ENCODE data around the gene KRTAP1-1.
"Not testable (repeated sequence)": the region's sequence is repeated elsewhere in the genome, so short reads cannot be mapped to it uniquely, and the experiment has no call there.

Gene KRTAP1-1

DNA sequence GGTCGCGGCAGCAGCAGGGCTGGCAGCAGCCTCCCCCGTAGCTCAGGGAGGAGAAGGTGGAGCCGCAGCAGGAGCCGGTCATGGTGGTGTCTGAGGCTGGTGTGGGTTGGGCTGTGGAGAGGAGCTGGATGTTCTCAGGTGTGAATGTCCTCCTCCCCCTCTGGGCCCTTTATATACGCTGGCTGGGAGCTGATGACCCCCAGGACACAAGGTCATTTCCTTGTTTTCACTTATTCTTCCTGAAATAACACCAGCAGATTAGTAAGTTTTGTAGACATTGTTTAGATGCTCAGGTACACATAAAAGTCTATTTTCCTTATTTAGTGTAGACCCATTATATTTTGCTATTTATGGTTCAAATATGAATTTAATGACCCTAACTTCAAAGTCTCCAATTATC, 13.9 kb upstream of the KRTAP1-1 start, which contains the start of gene KRTAP2-2:
KRTAP2-2 (minus strand) TSS at position 101 of the 400 bp plus-strand sequence; CDS start at position 82, 19 bp downstream.
- DNase-seq (ENCODE audit: low read depth, low spot score) = not testable (repeated sequence)

GRCh38 chr17:41054556-41054955, 13.3 kb upstream of the KRTAP1-1 start:
- DNase-seq (ENCODE audit: low read depth, low spot score) = not testable (repeated sequence)

- no peak for DNase-seq (ENCODE audit: low read depth, low spot score)
Measured at GRCh38 chr17:41054025-41054424, 12.8 kb upstream of the KRTAP1-1 start.

GRCh38 chr17:41052566-41052965, 11.3 kb upstream of the KRTAP1-1 start:
- no peak for DNase-seq (ENCODE audit: low read depth, low spot score)

- DNase-seq (ENCODE audit: low read depth, low spot score) = no peak
Measured at GRCh38 chr17:41049110-41049509, 7.9 kb upstream of the KRTAP1-1 start.

DNA sequence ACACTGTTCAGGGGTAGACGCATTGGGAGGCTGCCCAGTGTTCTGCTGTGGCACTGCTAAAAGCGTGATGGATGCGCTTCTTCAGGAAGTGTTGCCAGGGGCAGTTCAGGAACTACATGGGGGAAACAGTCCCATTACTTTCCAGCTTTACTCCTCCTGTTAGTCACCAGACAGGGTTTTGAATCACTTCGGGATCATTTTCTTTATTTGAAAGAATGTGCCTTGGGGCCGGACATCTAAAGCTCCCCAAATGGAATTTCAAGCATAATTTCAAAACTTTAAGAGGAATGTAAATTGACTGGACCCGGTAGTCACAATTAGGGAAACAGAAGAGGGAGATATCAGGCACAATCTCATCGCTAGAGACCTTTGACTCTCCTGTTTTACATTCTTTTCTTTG, 7.2 kb upstream of the KRTAP1-1 start:
- no peak for DNase-seq (ENCODE audit: low read depth, low spot score)

GRCh38 chr17:41046735-41047465, 5.7 kb upstream of the KRTAP1-1 start, which contains the start of gene KRTAP2-1:
TSS of gene KRTAP2-1 (minus strand) at chr17:41047316. CDS start at chr17:41047267, 49 bp downstream.
- DNase-seq (ENCODE audit: low read depth, low spot score) = not testable (repeated sequence)

DNA sequence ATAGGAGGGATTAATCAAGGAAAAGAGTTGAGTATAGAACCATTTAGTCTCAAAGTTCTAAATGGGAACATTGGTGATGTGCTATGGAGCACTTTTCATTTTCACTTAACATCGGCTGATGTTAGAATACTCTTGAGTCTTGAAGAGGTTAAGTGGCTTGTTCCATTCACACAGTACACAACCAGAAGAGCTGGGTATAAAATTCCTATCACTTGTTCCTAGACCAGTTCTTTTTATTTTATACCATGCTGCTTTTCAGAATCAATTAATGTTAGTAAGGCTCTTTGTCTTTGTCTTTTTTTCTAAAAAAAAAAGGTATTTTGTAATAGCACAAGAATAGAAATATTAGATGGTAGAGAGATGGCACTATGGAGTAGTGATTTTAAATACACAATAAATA, 1.7 kb upstream of the KRTAP1-1 start:
- DNase-seq (ENCODE audit: low read depth, low spot score) = no peak

GRCh38 chr17:41037853-41038350, 3.3 kb downstream of the KRTAP1-1 start:
- DNase-seq (ENCODE audit: low read depth, low spot score) = no peak

- not testable (repeated sequence) for DNase-seq (ENCODE audit: low read depth, low spot score)
Measured at GRCh38 chr17:41034346-41034935, 6.8 kb downstream of the KRTAP1-1 start, which contains the start of gene KRTAP1-3. TSS of gene KRTAP1-3 (minus strand) at chr17:41034874. CDS start at chr17:41034821, 53 bp downstream.

DNA sequence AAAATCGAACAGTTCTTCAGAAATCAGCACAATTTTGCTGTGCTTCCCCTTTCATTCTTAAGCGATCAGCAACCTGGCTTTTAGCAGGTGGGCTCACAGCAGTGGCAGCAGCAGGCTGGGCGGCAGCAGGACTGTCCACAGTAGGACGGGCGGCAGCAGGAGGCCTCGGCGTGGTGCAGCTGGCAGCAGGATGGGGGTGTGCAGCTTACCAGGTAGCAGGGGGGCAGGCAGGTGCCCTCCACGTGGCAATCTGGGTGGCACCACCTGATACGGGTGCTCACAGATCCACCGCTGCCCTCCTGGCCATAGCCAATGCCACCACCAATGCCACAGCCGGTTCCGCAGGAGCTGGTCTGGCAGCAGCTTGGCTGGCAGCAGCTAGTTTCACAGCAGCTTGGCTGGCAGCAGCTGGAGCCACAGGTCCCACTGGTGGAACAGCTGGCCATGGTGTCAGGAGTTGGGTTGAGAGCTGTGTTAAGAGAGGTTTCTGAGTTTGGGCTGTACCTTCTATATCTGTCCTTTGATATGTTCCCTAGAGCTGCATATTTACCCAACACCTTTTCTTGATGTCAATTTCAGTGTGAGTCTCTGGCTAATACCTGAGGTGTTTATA, 11.5 kb downstream of the KRTAP1-1 start, which contains the start of gene KRTAP1-4:
KRTAP1-4 (minus strand) TSS at position 563 of the 613 bp plus-strand sequence; CDS start at position 446, 117 bp downstream.
- DNase-seq (ENCODE audit: low read depth, low spot score) = no peak

DNA sequence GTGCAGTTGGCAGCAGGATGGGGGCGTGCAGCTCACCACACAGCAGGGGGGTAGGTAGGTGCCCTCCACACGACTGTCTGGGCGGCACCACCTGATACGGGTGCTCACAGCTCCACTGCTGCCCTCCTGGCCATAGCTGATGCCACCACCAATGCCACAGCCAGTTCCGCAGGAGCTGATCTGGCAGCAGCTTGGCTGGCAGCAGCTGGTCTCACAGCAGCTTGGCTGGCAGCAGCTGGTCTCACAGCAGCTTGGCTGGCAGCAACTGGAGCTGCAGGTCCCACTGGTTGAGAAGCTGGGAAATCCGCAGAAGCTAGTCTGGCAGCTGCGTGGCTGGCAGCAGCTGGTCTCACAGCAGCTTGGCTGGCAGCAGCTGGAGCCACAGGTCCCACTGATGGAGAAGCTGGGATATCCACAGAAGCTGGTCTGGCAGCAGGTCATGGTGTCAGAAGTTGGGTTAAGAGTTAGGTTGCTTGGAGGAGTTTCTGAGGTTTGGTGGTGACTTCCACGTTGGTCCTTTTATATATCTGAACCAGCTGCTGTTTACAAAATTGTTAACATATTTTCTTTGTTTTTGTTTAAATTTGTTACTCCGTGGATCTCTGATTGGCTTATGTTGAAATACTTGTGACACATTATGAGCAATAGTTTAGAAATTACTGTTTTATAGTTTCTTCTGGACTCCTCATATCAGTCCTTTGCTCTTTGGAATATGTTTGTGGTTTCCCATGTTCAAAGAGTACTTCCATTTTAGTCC, 14.4 kb downstream of the KRTAP1-1 start, which contains the start of gene KRTAP1-5:
KRTAP1-5 (minus strand) TSS at position 494 of the 757 bp plus-strand sequence; CDS start at position 441, 53 bp downstream.
- no peak for DNase-seq (ENCODE audit: low read depth, low spot score)

- no peak for DNase-seq (ENCODE audit: low read depth, low spot score)
Measured at GRCh38 chr17:41024697-41025096, 16.6 kb downstream of the KRTAP1-1 start.

GRCh38 chr17:41020336-41020735, 20.9 kb downstream of the KRTAP1-1 start:
- no peak for DNase-seq (ENCODE audit: low read depth, low spot score)

- no peak for DNase-seq (ENCODE audit: low read depth, low spot score)
Measured at GRCh38 chr17:41019415-41019814, 21.8 kb downstream of the KRTAP1-1 start.

GRCh38 chr17:41018541-41018940, 22.7 kb downstream of the KRTAP1-1 start:
- DNase-seq (ENCODE audit: low read depth, low spot score) = no peak

- no peak for DNase-seq (ENCODE audit: low read depth, low spot score)
Measured at GRCh38 chr17:41016578-41017215, 24.6 kb downstream of the KRTAP1-1 start.

- DNase-seq (ENCODE audit: low read depth, low spot score) = no peak
Measured at GRCh38 chr17:41015454-41015853, 25.8 kb downstream of the KRTAP1-1 start.

DNA sequence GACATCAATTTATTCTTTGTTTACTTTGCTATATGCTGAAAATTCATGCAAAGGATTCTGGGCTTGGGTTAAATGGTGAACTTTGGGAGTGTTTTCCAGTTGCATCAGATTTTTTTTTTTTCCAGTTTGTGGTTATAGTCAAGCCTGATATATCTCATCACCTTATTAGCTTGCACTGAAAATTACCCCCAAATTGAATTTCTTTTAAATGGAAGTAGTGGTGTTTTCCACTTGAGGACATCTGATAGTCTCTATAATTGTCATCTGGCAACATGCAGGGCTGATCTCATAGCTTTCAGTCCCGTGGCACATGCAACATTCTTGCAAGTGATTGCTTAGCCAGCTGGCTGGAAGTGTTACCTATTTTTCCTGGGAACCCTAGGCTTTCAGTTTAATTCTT, 27.6 kb downstream of the KRTAP1-1 start:
- no peak for DNase-seq (ENCODE audit: low read depth, low spot score)

DNA sequence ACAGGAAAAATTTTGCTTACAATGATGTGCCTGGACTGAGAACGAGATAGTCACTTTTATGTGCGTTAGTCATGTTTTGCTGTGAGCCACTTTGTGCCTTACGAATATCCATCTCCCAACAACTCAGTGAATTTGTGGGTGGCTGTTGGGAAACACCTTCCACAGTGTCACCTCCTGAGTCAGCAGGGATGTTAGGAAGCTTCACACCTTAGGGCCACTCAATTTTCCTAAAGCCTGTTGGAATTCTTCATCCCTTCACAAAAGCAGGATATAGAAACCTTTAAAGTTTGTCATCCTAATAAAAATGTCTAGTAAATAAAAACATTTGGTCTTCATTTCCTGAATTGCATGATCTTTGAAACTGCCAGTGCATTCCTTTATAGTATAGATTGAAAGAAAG, 28.1 kb downstream of the KRTAP1-1 start:
- DNase-seq (ENCODE audit: low read depth, low spot score) = no peak
